Measurements from ENCODE around the gene GPR89B.
"Not testable (repeated sequence)": the region's sequence is repeated elsewhere in the genome, so short reads cannot be mapped to it uniquely, and the experiment has no call there.

Gene GPR89B

DNA sequence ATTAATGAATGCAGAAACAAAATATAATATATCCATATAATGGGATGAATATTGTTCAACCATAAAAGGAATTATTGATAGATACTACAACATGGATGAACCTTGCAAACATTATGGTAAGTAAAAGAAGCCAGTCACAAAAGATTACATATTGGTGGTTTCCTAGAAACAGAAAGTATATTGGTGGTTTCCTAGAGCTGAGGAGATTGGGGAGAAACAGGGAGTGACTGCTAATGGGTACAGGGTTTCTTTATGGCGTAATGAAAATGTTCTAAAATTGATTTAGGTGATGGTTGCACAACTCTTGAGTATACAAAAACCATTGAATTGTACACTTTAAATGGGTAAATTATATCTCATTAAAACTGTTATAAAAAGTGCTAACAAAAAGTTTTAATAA lies 14.3 kb downstream of the GPR89B start:
- DNase-seq, result not testable (repeated sequence)

DNA sequence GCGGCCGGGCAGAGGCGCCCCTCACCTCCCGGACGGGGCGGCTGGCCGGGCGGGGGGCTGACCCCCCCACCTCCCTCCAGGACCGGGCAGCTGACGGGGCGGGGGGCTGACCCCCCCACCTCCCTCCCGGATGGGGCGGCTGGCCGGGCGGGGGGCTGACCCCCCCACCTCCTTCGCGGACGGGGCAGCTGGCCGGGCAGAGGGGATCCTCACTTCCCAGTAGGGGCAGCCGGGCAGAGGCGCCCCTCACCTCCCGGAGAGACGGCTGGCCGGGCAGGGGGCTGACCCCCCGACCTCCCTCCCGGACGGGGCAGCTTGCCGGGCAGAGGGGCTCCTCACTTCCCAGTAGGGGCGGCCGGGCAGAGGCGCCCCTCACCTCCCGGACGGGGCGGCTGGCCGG lies 21.3 kb downstream of the GPR89B start:
- DNase-seq, result not testable (repeated sequence)

DNA sequence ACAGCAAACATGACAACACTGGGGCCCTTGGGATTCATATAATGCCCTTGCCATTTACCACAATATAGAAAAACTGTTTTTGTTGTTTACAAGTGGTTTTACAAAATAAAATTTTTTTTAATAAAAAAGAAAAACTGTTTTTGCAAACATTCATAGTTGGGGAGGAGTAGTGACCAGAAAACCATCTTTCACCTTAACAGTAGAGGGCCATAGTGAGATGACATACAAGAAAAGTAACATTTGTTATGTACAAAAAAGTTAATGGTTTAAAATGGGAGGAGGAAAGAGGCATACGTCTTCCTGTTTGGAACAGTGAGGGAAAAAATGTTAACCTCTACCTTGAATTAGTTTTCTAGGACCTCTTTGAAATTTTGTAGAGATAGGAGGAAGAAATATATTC lies 30.7 kb downstream of the GPR89B start:
- DNase-seq, result not testable (repeated sequence)

GRCh38 chr1:147959680-147960079 lies 31.5 kb downstream of the GPR89B start:
- DNase-seq, result not testable (repeated sequence)

DNA sequence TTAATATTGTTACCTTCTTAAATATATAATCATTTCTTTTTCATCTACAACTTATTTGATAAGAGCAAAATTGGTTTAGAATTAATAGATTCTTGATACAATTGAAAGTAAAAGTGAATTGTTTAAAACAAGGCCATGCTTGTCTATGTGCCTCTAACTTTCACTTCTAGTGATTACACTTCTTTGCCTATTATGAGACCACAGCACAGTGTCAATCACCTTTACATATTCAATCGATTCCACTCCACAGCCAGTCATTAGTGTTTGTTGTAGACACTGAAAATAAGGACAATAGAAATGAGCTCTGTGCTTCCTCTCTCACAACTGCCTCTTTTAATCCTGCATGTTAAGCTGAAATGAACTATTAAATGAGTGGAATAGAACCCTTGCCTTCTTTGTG lies 36.4 kb downstream of the GPR89B start:
- DNase-seq, result not testable (repeated sequence)

DNA sequence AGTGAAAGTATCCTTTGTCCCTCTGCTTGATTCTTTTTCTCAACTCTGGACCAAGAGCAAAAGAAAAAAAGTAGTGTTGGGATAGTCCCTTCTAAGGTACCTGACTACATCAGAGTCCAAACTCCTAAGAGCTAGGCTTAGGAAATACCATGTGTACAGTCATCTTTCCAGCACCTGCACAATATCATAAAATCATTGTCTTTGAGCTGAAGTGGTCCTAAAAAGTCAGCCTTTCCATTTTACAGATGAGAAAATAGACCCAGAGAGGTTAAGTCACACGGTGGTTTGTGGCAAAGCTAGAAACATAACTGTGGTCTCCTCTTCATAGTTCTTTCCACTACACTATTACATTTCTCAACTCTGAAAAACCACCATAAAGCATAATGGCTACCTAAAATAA lies 38.4 kb downstream of the GPR89B start:
- DNase-seq, result not testable (repeated sequence)

DNA sequence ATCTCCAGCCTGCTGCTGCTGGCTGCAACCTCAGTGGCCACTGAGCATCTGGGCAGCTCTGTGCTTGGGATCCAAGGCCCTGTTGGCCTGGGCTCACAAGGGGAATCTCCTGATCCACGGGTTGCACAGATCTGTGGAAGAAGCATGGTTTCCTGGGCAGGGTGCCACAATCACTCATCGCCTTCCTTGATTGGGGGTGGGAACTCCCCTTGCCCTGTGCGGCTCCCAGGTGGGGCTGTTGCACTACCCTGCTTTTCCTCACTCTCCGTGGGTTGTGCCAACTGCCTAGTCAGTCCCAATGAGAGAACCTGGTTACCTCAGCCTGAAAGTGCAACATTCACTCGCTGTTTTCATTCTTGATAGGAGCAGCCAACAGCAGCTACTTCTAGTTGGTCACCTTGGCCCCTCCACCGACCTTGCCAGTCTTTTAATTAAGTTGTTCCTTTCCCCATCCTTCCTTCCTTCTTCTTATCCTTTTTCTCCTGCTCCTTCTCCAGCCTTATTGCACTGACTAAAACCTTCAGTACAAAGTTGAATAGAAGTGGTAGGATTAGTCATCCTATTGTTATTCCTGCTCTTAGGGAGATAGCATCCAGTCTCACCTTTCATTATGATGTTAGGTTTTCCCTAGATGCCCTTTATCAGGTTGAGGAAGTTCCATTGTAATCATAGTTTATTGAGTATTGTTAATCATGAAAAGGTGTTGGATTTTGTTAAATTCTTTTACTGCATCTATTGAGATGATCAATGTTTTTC lies 50.9 kb downstream of the GPR89B start:
- not testable (repeated sequence) for DNase-seq

GRCh38 chr1:147985374-147985773 lies 57.2 kb downstream of the GPR89B start:
- DNase-seq, result not testable (repeated sequence)

DNA sequence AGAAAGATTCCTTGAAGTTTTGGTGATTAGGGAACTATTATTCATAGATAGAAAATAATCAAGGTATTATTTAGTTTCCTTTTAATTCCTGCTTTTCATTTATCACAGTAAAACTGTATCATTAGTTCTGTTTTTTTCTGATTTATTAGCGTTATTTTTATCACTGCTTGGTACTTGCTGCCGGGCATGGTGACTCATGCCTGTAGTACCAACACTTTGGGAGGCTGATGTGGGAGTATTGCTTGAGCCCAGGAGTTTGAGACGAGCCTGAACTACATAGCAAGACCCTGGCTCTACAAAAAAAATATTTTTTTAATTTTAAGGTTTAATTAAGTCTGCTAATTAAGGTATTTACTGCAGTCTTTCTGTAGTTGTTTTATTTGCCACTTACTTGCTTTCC lies 59.7 kb downstream of the GPR89B start:
- not testable (repeated sequence) for DNase-seq

DNA sequence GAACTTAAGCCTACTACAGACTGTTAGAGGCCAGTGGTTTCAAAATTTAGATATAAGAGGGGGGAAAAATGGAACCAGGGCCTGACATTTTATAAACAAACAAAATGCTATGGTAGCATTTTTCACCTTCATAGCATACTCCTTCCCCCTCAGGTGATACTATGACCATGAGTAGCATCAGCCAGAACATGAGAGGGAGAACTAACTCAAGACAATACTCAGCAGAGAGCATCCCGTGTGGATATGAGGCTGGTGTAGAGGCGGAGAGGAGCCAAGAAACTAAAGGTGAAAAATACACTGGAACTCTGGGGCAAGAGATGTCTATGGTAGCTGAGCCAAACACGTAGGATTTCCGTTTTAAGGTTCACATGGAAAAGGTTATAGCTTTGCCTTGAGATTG lies 64.7 kb downstream of the GPR89B start:
- DNase-seq, result not testable (repeated sequence)

DNA sequence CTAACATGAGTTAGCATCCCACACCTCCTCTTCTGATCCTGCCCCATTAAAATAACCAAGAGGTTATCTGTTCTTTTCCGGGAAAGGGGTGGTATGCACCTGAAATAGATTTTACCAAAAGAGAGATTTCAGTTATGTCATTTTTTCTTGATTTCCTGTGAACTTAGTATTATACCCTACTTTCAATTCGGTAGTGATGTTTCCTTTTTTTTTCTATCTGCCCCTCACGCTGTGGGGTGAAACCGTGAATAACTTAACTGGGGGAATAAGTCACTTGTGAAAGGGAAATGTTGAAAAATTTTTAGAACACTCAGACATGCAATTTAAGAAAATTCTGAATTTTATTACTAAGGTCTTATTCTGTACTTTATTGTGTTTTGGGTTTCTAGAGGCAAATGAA lies 65.2 kb downstream of the GPR89B start:
- DNase-seq, result not testable (repeated sequence)

DNA sequence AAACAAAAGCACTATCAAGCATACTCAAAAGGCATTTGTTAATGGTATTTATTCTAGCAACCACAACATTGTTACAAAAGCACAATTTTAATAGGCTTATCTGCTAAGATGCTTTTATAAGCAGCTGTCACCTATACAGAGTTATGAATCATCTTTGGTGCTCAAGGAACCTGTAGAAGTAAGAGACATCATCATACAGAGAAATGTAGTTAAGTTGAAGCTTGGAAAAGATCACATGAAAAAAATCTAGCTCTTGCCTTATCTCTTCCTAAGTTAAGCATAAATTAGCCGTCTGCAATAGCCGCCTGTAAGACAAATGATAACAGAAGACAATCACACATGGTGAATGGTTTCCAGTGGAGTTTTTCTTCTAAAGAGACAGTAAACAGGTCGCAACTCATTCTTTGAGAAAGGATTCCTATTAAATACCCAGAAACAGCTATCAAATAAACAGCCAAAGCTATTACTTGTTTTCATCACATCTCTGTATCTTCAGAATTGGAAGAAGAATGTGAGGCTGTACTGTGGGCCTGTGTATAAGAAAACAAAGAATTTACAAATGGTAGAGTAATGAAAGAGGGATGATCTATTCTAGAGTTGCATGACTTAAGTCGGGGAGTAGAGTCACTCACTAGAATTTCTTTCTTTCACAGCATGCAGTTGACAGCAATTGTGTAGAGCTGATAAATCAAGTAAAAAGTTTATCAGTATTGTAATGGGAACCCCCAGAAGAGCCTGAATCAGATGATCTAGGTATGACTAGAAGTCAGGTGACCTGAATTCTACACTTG lies 65.8 kb downstream of the GPR89B start:
- not testable (repeated sequence) for DNase-seq

GRCh38 chr1:147996088-147996487 lies 67.9 kb downstream of the GPR89B start:
- not testable (repeated sequence) for DNase-seq

DNA sequence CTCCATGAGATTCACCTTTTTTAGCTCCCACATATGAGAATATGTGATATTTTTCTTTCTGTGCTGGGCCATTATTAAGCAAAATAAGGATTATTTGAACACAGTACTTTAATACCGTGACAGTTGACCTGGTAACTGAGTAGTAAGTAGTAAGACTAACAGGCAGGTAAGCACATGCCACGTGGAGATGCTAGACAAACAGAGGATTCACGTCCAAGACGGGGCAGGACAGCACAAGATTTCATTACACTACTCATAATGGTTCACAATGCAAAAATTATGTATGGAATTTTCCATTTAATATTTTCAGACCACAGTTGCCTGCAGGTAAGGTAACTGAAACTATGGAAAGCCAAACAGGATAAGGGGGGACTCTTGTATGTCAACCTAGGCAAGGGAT lies 79.5 kb downstream of the GPR89B start:
- not testable (repeated sequence) for DNase-seq

- no peak for DNase-seq
Observed at GRCh38 chr1:148010527-148010926, 82.3 kb downstream of the GPR89B start.

GRCh38 chr1:148013177-148014144 lies 85.2 kb downstream of the GPR89B start:
- DNase-seq, result not testable (repeated sequence)

GRCh38 chr1:148014289-148015200 lies 86.3 kb downstream of the GPR89B start:
- not testable (repeated sequence) for DNase-seq

GRCh38 chr1:148024918-148025317 lies 96.7 kb downstream of the GPR89B start:
- not testable (repeated sequence) for DNase-seq

DNA sequence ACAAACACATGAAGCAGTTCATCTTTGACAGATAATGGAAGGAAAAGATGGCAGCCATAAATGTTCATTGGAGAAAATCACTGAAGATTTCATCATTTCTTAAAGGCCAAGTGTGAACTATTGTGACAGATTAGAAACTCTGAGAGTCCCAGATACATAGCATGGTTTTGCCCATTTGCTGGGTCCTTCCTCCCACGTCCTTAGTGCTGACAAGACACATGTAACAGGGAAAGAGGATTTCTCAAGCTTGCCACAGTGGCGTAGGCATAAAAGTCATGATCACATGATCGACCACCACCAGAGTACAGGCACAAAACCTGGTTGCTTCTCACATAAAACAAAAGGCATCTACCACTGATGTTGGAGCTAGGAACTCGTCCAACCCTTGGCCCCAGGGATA lies 98.8 kb downstream of the GPR89B start:
- DNase-seq, result not testable (repeated sequence)

DNA sequence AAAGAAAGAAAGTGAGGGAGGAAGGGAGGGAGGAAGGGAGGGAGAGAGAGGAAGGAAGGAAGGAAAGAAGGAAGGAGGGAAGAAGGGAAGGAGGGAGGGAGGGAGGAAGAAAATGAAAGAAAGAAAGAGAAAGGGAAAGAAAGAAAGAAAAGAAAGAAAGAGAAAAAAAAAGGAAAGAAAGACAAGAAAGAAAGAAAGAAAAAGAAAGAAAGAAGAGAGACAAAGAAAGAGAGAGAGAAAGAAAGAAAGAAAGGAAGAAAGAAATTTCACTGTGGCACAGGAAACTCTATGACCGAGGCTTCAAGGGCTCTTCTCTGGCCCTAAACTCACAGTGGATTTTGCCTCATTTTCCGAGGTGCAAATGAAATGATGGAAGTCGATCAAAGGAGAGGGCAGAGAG lies 104.0 kb downstream of the GPR89B start:
- DNase-seq, result not testable (repeated sequence)

- DNase-seq, result not testable (repeated sequence)
Observed at GRCh38 chr1:148032690-148033089, 104.5 kb downstream of the GPR89B start.

DNA sequence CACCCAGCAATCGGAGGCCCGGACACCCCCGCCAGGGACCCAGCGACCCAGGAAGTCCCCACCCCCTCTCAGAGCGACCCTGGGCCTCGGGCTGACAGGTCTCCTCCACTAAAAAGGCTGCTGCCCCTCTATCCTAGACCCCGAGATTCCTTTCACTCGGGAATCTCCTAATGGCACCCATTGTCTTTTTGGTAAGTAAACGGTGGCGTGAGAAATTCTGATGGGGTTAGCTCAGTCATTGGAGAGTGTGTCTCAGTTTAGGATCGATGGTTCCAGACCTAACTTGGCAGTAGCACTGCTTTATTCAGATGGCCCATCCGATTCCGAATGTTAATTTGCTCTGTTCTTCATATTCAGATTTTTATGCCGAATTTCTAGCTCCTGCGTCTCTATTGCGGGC lies 104.9 kb downstream of the GPR89B start:
- not testable (repeated sequence) for DNase-seq
